CD4-positive, alpha-beta T cell treated with Interleukin-15 for 4 hours (primary cell): ENCODE measurements around the gene SH3PXD2A.

ENCODE experiments used
- DNase-seq: peaks from one replicate; pipeline ENCODE4 v3.0.0-alpha.2; 2020; ENCODE audit warnings: low spot score

The SH3PXD2A gene

GRCh38 chr10:103812432-103812831 is 42.9 kb downstream of the SH3PXD2A start:
- DNase-seq: no peak

DNA sequence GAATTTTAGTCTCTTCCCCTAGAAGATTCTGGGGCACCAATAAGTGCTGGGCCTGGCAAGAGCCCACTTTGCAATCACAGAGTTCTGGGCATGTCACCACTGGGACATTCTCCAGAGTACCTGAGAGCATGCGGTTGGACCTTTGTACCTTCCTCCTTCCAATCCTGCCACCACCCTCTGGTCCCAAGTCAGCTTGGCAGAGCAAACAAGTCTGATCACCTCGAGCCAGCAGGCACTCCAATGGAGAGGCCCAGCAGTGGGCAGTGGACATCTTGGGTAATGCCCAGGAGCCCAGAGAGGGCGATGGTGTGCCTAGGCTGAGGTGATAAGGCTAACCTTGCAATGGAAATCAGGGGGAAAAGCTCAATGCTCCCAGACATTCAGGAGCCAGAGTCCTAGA is 43.4 kb downstream of the SH3PXD2A start:
- DNase-seq: no peak

- no peak for DNase-seq
Measured at GRCh38 chr10:103811463-103811862, 43.9 kb downstream of the SH3PXD2A start.

GRCh38 chr10:103808780-103809179 is 46.6 kb downstream of the SH3PXD2A start:
- DNase-seq: no peak

DNA sequence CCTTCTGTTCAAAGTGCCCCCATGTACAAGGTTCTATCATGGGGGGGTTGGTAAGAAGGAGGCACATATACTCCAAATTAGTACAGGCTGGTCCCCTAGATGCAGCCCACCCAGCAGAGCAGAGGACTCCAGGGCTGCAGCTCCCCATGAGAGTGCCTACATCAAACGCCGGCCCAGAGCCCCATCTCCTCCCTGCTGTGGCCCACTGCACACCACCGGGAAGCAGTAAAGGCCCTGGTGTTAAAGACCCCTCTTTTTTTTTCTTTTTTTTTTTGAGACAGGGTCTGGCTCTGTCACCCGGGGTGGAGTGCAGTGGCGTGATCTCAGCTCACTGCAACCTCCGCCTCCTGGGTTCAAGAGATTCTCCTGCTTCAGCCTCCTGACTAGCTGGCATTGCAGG is 47.4 kb downstream of the SH3PXD2A start:
- DNase-seq: no peak

- DNase-seq: no peak
Measured at GRCh38 chr10:103806395-103807187, 48.8 kb downstream of the SH3PXD2A start.

DNA sequence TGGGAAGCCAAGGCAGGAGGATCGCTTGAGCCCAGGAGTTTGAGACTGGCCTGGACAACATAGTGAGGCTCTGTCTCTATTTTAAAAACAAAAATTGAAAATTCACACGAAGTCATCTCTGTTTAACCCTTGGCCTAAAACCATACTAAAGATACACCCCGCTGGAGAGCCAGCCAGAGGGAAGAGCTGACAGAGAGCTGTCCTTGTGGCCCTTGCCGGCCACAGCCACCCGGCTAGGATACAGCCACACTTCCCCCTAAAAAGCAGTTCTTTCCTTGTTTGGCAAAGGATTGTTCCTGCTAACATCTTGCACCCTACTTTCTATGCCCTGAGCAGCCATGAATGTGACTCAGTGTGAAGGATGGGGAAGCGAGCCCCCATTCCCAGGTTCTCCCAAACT is 49.6 kb downstream of the SH3PXD2A start:
- DNase-seq: no peak

DNA sequence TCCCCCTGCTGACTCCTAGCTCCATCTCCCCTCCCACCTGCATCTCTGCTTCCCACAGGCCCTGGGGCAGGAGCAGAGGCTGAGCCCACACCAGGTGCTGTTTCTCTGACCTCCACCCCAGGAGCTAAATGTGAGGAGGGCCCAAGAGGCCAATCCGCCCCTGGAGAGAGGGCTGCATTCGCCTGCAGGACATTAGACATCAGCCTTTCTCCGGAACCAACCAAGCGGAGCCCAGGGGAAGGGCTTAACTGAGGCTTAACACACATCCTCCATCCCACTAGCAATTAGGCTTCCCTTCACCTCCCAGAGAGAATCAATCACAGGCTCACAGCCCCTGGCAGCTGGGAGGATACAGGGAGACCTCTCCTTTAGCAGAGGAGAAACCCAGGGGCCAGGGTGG is 50.5 kb downstream of the SH3PXD2A start:
- no peak for DNase-seq

GRCh38 chr10:103803941-103804340 is 51.4 kb downstream of the SH3PXD2A start:
- peak; percentile 38 for DNase-seq

DNA sequence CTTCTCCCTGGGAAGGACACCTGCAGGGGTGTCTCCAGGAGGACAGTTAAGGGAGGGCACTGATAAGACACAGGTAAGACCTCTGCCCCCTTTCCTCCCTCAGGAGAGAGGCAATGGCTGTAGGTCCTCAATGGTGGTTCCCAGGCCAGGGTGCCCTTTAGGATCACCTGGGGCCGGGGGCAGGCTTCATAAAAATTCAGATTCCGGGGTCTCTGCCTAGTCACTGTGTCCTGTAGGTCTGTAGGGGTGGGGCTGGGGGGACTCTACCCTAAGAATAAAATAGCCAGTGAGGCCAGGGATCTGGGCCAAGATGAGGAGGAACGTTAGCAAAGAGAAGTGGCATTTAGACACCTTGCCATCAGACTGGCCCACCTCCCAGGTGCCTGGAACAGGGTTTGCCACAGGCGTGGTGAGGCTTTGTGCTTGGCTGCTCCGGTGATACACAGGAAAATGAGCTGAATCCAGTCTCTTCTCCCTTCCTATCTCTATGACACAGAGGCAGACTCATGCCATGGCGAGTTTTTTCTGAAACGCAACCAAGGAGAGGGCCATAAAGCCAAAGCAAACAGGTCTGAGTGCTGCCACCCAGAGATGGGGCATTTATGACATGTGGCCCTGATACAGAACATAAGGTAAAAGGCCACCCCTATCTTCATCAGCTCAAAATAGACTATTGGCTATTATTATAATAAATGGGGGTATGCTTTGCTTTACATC is 52.6 kb downstream of the SH3PXD2A start:
- DNase-seq: no peak

- DNase-seq: no peak
Measured at GRCh38 chr10:103802081-103802480, 53.3 kb downstream of the SH3PXD2A start.

- DNase-seq: peak; percentile 52
Measured at GRCh38 chr10:103800789-103801540, 54.4 kb downstream of the SH3PXD2A start.

GRCh38 chr10:103800089-103800488 is 55.3 kb downstream of the SH3PXD2A start:
- DNase-seq: no peak

GRCh38 chr10:103799341-103799740 is 56.0 kb downstream of the SH3PXD2A start:
- DNase-seq: no peak

GRCh38 chr10:103798511-103798910 is 56.9 kb downstream of the SH3PXD2A start:
- no peak for DNase-seq

DNA sequence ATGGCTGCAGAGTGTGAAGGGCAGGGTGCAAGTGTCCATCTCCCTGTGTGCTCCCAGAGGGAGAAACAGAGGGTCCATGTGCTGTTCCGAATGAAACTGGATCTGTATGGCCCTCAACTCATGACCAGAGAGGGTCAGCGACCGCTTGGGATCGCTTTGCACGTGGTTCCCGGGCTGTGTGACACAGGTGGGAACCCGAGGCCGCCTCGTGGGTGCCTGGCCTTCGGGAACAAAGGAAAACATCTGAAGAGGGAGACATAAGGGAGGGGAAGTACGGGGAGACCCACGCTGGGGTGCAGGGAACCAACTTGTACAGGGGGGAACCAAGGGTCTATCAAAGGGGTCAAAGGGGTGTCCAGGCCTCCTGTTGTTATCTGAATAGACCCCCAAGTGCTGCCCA is 57.5 kb downstream of the SH3PXD2A start:
- DNase-seq: no peak

- no peak for DNase-seq
Measured at GRCh38 chr10:103795634-103796270, 59.6 kb downstream of the SH3PXD2A start.

GRCh38 chr10:103794996-103795395 is 60.4 kb downstream of the SH3PXD2A start:
- DNase-seq: no peak

DNA sequence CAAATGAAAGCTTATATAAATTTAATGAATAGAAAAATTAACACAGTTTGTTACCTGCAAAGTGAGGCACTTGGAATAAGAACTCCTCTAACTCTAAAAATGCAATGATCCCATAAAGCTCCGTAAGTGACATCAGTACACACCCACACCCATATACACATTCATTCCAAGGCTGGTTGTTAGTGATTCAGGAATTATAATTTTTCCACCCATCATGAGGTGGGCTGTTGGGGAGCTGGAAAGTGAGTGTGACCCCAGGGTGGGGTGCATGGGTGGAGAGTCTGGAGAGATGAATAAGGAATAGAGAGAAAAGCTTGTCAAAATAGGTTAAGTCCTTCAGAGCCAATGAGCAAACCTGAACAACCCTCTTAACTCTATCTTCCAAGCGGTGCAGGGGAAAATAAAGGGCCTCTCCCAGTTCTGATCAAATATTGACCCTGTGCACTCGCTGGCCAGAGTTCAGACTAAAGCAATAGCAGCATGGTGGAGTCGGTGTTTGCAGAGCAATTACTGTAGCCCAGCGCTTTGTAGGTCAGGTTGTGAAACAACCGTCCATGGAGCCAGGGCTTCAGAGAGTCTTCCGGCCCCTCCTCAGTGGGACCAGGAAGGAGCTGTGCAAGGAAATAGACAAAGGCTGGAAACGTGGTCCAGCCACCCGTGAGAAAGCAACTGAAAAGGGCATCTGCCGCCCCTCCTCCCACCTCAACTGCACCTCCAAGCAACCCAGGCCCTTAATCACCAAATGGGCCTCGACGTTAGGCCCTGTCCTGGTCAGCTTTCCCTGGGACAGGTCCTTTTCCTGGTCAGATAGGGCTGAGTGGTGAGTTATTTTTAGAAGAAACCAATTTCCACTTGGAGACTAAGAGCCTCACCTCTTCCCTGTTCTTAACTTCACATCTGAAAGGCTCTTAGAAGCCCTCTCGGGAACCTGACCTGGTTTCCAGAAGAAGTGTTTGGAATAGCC is 61.2 kb downstream of the SH3PXD2A start:
- DNase-seq: no peak

- DNase-seq: no peak
Measured at GRCh38 chr10:103793429-103793828, 61.9 kb downstream of the SH3PXD2A start.

- DNase-seq: no peak
Measured at GRCh38 chr10:103792547-103792946, 62.8 kb downstream of the SH3PXD2A start.
